BLaER1 treated with 17β-estradiol and CSF1 and Interleukin-3, amounts not matched to agents 10 nM and 100 nM (cell line): ENCODE measurements around the gene IZUMO2.
"Not testable (repeated sequence)": the region's sequence is repeated elsewhere in the genome, so short reads cannot be mapped to it uniquely, and the experiment has no call there.

Experiments
- H3K27ac ChIP-seq, 11 experiments: shearing (Covaris generic); formaldehyde crosslinking; 2 replicates each; pipeline ENCODE4 v1.8.1; 2022
- H3K27me3 ChIP-seq, 11 experiments: shearing (Covaris generic); formaldehyde crosslinking; 2 replicates each; pipeline ENCODE4 v1.8.1; 2022
- H3K36me3 ChIP-seq, 11 experiments: shearing (Covaris generic); formaldehyde crosslinking; 2 replicates each; pipeline ENCODE4 v1.8.1; 2022
- H3K4me1 ChIP-seq, 10 experiments: shearing (Covaris generic); formaldehyde crosslinking; 2 replicates each; pipeline ENCODE4 v1.8.1; 2022
- H3K4me2 ChIP-seq, 11 experiments: shearing (Covaris generic); formaldehyde crosslinking; 2 replicates each; pipeline ENCODE4 v1.8.1; 2022
- H3K4me3 ChIP-seq, 10 experiments: shearing (Covaris generic); formaldehyde crosslinking; 2 replicates each; pipeline ENCODE4 v1.8.1; 2022
- H3K9ac ChIP-seq, 11 experiments: shearing (Covaris generic); formaldehyde crosslinking; 2 replicates each; pipeline ENCODE4 v1.8.1; 2022
- H3K9me3 ChIP-seq, 11 experiments: shearing (Covaris generic); formaldehyde crosslinking; replicated peaks in 1 of 11; 2 replicates each; pipeline ENCODE4 v1.8.1; 2022
- H4K20me1 ChIP-seq, 11 experiments: shearing (Covaris generic); formaldehyde crosslinking; 2 replicates each; pipeline ENCODE4 v1.8.1; 2022

Gene IZUMO2

DNA sequence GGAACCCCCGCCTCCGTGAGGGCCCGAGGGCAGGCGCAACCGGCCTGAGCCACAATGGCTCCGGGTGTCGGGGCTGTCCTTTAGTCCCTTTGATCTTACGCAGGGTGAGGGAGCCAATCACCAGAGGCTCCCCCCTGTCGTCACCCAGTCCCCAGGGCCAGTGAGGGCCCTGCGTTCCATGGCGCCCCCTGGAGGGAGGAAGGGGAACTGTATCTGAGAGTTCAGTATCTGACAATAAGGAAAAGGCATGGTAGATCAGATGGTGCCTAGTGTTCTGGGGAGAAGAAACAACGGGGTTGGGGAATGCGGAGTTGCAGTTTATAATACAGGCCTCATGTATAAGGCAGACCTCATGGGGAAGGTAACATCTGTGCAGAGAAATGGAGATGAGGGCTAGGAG is 59.1 kb downstream of the IZUMO2 start:
- H3K27me3 ChIP-seq, H3K4me1 ChIP-seq, H3K27ac ChIP-seq, H4K20me1 ChIP-seq, H3K36me3 ChIP-seq, H3K4me2 ChIP-seq, H3K9ac ChIP-seq, H3K4me3 ChIP-seq, H3K9me3 ChIP-seq: not testable (repeated sequence)

DNA sequence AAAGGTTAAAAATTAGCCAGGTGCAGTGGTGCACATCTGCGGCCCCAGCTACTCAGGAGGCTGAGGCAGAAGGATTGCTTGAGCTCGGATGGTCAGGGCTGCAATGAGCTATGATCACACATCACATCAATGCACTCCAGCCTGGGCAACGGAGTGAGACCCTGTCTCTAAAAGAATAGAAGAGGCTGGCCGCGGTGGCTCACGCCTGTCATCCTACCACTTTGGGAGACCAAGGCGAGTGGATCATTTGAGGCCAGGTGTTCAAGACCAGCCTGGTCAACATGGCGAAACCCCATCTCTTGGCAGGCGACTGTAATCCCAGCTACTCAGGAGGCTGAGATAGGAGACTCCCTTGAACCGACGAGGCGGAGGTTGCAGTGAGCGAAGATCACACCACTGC is 59.7 kb downstream of the IZUMO2 start:
- H3K4me3 ChIP-seq, H3K36me3 ChIP-seq, H3K27ac ChIP-seq, H3K27me3 ChIP-seq, H4K20me1 ChIP-seq, H3K4me1 ChIP-seq, H3K9ac ChIP-seq, H3K9me3 ChIP-seq, H3K4me2 ChIP-seq: not testable (repeated sequence)
